Spleen (tissue), 11 donors: ENCODE data around the gene BLM. TPM values are rescaled to one million over a fixed set of nuclear protein-coding genes. Genes with fewer than 3 reads are reported as not detected.

Experiments
- DNase-seq: peaks from one replicate; pipeline ENCODE4 v3.0.0-alpha.2; 2020
- H3K27ac ChIP-seq, 8 donors: fragments of 200-600 bp; sonication (generic) in 7 of 8; 1 replicate in 4 of 8; 2 replicates in 4 of 8; pipeline versions ENCODE4 v1.5.0 to v1.8.0; 2016 to 2021; ENCODE audit warnings: inconsistent platforms in 4 of 8, mild to moderate bottlenecking in 4 of 8, moderate library complexity in 1 of 8
- H3K27me3 ChIP-seq, 7 donors: fragments of 200-600 bp; sonication (generic) in 6 of 7; replicated peaks in 1 of 7; 1 replicate in 4 of 7; 2 replicates in 3 of 7; pipeline versions ENCODE4 v1.5.0 to v1.8.0; 2016 to 2021; ENCODE audit warnings: inconsistent platforms in 3 of 7, mild to moderate bottlenecking in 1 of 7
- H3K36me3 ChIP-seq, 6 donors: fragments of 200-600 bp; sonication (generic) in 5 of 6; 1 replicate in 4 of 6; 2 replicates in 2 of 6; pipeline versions ENCODE4 v1.5.0 to v1.8.0; 2016 to 2021; ENCODE audit warnings: inconsistent platforms in 2 of 6
- H3K4me1 ChIP-seq, 6 donors: fragments of 200-600 bp; sonication (generic) in 5 of 6; 1 replicate in 3 of 6; 2 replicates in 3 of 6; pipeline versions ENCODE4 v1.5.0 to v1.8.0; 2016 to 2021; ENCODE audit warnings: inconsistent platforms in 3 of 6
- H3K4me3 ChIP-seq, 8 donors: fragments of 200-600 bp; sonication (generic) in 7 of 8; 1 replicate in 4 of 8; 2 replicates in 4 of 8; pipeline versions ENCODE4 v1.5.0 to v1.8.0; 2016 to 2021; ENCODE audit warnings: inconsistent platforms in 4 of 8, mild to moderate bottlenecking in 4 of 8, moderate library complexity in 2 of 8
- H3K9me3 ChIP-seq, 8 donors: fragments of 200-600 bp; sonication (generic) in 7 of 8; 1 replicate in 4 of 8; 2 replicates in 4 of 8; pipeline versions ENCODE4 v1.5.0 to v1.8.0; 2016 to 2021; ENCODE audit warnings: inconsistent platforms in 4 of 8
- CTCF ChIP-seq, 11 experiments: fragments of 200-600 bp in 7 of 11; fragments of 450-650 bp in 4 of 11; sonication (generic) in 4 of 11; IDR thresholded peaks in 8 of 11; conservative IDR thresholded peaks in 3 of 11; 1 replicate in 7 of 11; 2 replicates in 4 of 11; pipeline versions ENCODE4 v1.4.0 to v1.8.0; 2016 to 2021; ENCODE audit warnings: antibody characterized with exemption in 11 of 11, inconsistent platforms in 4 of 11, mild to moderate bottlenecking in 1 of 11
- POLR2A ChIP-seq, 3 donors: fragments of 450-650 bp; IDR thresholded peaks; one replicate each; pipeline ENCODE4 v1.5.1; 2017; ENCODE audit warnings: antibody characterized with exemption in 3 of 3, mild to moderate bottlenecking in 1 of 3
- POLR2AphosphoS5 ChIP-seq, 3 donors: sonication (generic); formaldehyde crosslinking; IDR thresholded peaks; one replicate each; pipeline ENCODE4 v1.5.1; 2017; ENCODE audit warnings: antibody characterized with exemption in 3 of 3
- WGBS, 5 donors: extraction: QIAGEN DNeasy Blood & Tissue Kit in 3 of 5; methylation state at CpG; one replicate each; pipeline versions ENCODE4 v1.1.5 to v1.1.7; 2013 to 2018; 5-methylcytosine and 5-hydroxymethylcytosine counted together
- intact Hi-C: fragments of 100-400 bp; cut with DNase I; formaldehyde crosslinking; loops from one replicate; pipeline ENCODE4 v1.15.0; 2023; ENCODE audit warnings: low total_unique reads
- polyA plus RNA-seq, 3 donors: library from polyadenylated mRNA; stranded (reverse); fragments of 200-250 nt; gene quantifications; one replicate each; pipeline ENCODE4 v1.2.1, GENCODE V29; 2013
- small RNA-seq, 4 donors: library from RNA; depleted of rRNA; stranded (forward); fragments of <200 nt; gene quantifications; one replicate each; pipeline ENCODE3, GENCODE V24; 2016
- total RNA-seq, 7 donors: library from RNA; depleted of rRNA in 3 of 7; stranded (reverse); fragments of >200 nt in 3 of 7; fragmentation: NEBNext Ultra II Directional in 4 of 7; extraction: Animal tissue kit (Norgen Biotek cat#: 25700) in 4 of 7; gene quantifications; one replicate each; pipeline versions ENCODE4 v1.1.0 to v1.2.1, GENCODE V29; 2016 to 2021
- donor health status: healthy with polysubstance abuse.
- donor health status: DM: no; HTN: no; CAD: no; lungs with moderate emphysema.
- donor health status: DM: no; HTN: no; CAD: no.
- donor health status: Bipolar disorder and iron deficiency.
- donor health status: healthy.
- donor health status: DM: no; HTN: no; CAD: no.
- donor health status: DM: yes; HTN: yes; CAD: no.

The BLM gene
- total and polyA plus RNA-seq, 10 donors = 5.8 to 12.0 (median 7.3) TPM

- peak overlapping the region in 6 of 8 donors; percentile 42 to 86 (median 75) for H3K27ac ChIP-seq
- 87 to 94% (median 90%) methylated on average over 4 of the region's 4 CpGs for WGBS, 5 donors
Measured at GRCh38 chr15:90863987-90864386, 146.8 kb downstream of the BLM start.

DNA sequence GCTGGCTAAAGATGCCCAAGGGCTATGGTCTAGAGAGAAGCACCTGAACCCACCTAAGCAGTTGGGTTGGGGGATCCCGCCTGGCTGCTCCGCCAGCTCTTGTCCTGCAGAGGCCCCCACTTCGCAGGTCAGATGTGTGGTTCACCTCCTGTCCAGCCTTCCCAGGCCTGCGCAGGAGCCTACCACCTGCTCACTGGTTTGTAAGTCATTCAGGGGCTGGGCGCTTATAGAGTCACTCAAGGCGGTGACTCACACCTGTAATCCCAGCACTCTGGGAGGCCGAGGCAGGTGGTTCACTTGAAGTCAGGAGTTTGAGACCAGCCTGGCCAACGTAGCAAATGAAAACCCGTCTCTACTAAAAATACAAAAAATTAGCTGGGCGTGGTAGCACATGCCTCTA is 147.4 kb downstream of the BLM start:
- Histone ChIP-seq H3K4me3 (no peak overlapping the region), H3K36me3 (no peaks in the 10 kb centered on the region), H3K9me3 (no peaks in the 10 kb centered on the region), H3K27ac (peak overlapping the region in 2 of 8 donors; percentile 82 to 86), H3K27me3 (no peaks in the 10 kb centered on the region), H3K4me1 (peaks cover 2 to 65% (median 27%) of the 10 kb centered on the region in 6 donors)
- no peak for TF ChIP-seq POLR2A (IDR thresholded peaks at IDR 0.05)
- TF ChIP-seq CTCF (IDR thresholded peaks at IDR 0.05 in 8 of 11, conservative IDR thresholded peaks at IDR 0.05 in 3 of 11) = no peak
- TF ChIP-seq POLR2AphosphoS5 (IDR thresholded peaks at IDR 0.05) = no peak
- intact Hi-C loops = no loop called here
- 92 to 99% (median 96%) methylated on average over 10 of the region's 10 CpGs for WGBS, 5 donors
- DNase-seq = no peak

More at GRCh38 chr15:90863987-90864386, 146.8 kb downstream of the BLM start:
- Histone ChIP-seq H3K4me1 (peaks cover 0 to 65% (median 22%) of the 10 kb centered on the region in 6 donors), H3K36me3 (no peaks in the 10 kb centered on the region), H3K4me3 (no peak overlapping the region), H3K9me3 (no peaks in the 10 kb centered on the region), H3K27me3 (no peaks in the 10 kb centered on the region)
- intact Hi-C loops = no loop called here
- no peak for DNase-seq
- TF ChIP-seq POLR2AphosphoS5 (IDR thresholded peaks at IDR 0.05) (no peak), CTCF (IDR thresholded peaks at IDR 0.05 in 8 of 11, conservative IDR thresholded peaks at IDR 0.05 in 3 of 11) (no peak), POLR2A (IDR thresholded peaks at IDR 0.05) (no peak)

DNA sequence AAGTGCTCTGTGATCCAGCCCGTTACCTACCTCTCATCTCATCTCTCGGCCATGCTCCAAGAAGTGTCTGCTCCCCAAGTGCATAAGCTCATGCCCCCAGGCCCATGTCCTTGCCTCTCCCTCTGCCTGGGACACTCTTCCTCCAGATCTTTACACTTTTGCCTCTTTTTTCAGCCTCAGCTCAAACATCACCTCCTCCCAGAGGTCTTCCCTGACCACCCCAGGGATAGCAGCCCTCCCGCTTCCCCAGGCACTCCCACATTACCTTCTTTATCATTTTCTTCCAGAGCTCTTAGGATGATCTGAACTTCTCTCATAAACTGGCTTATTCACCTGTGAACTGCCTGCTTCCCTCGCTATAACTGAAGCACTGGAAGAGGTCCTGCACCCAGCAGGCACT is 148.6 kb downstream of the BLM start:
- Histone ChIP-seq H3K36me3 (no peaks in the 10 kb centered on the region), H3K4me1 (peaks cover 14 to 65% (median 33%) of the 10 kb centered on the region in 6 donors), H3K27me3 (no peaks in the 10 kb centered on the region), H3K27ac (no peak overlapping the region), H3K4me3 (no peak overlapping the region), H3K9me3 (no peaks in the 10 kb centered on the region)
- intact Hi-C loops = no loop called here
- no peak for DNase-seq
- 91 to 97% (median 95%) methylated on average over 4 of the region's 4 CpGs for WGBS, 5 donors
- TF ChIP-seq POLR2AphosphoS5 (IDR thresholded peaks at IDR 0.05) (no peak), POLR2A (IDR thresholded peaks at IDR 0.05) (no peak), CTCF (IDR thresholded peaks at IDR 0.05 in 8 of 11, conservative IDR thresholded peaks at IDR 0.05 in 3 of 11) (no peak)

Small RNA genes within 50 kb of the gene (small RNA-seq; reads per million reads assigned to genes)
- 0 reads per million in 4 donors for gene RF00093
- gene RN7SL363P = 0 reads per million in 4 donors

Other genes starting within 250 kb of the BLM start
- gene CRTC3, start 187.4 kb upstream of the BLM start, total RNA-seq = 10 to 100 TPM; 34.8 to 51.2 (median 46.2) TPM
- gene CRTC3, start 187.4 kb upstream of the BLM start, polyA plus RNA-seq = 10 to 100 TPM in 1 of 3 donors, 1 to 10 TPM in 2; 7.7 to 11.6 (median 8.5) TPM
- gene FURIN, start 151.2 kb downstream of the BLM start, total RNA-seq = 100 to 1,000 TPM in 2 of 7 donors, 10 to 100 TPM in 5; 62.0 to 139 (median 86.8) TPM
- gene FURIN, start 151.2 kb downstream of the BLM start, polyA plus RNA-seq = 10 to 100 TPM in 2 of 3 donors, 1 to 10 TPM in 1; 10.0 to 33.3 (median 10.9) TPM
- 100 to 1,000 TPM; 150 to 369 (median 272) TPM for gene FES, start 167.2 kb downstream of the BLM start, total RNA-seq
- 100 to 1,000 TPM in 1 of 3 donors, 10 to 100 TPM in 2; 39.5 to 176 (median 89.2) TPM for gene FES, start 167.2 kb downstream of the BLM start, polyA plus RNA-seq
- gene MAN2A2, start 186.0 kb downstream of the BLM start, total RNA-seq = 100 to 1,000 TPM; 105 to 167 (median 120) TPM
- gene MAN2A2, start 186.0 kb downstream of the BLM start, polyA plus RNA-seq = 10 to 100 TPM; 13.7 to 46.1 (median 24.0) TPM
- 10 to 100 TPM; 12.8 to 25.9 (median 18.0) TPM for gene HDDC3, start 215.2 kb downstream of the BLM start, total RNA-seq
- gene HDDC3, start 215.2 kb downstream of the BLM start, polyA plus RNA-seq = 10 to 100 TPM; 23.9 to 34.5 (median 31.0) TPM
- gene UNC45A, start 217.9 kb downstream of the BLM start, total RNA-seq = 10 to 100 TPM; 32.8 to 59.5 (median 42.6) TPM
- gene UNC45A, start 217.9 kb downstream of the BLM start, polyA plus RNA-seq = 10 to 100 TPM; 32.2 to 43.6 (median 32.8) TPM
- gene RCCD1, start 237.5 kb downstream of the BLM start, total RNA-seq = 10 to 100 TPM in 2 of 7 donors, 1 to 10 TPM in 5; 6.9 to 11.4 (median 8.7) TPM
- gene RCCD1, start 237.5 kb downstream of the BLM start, polyA plus RNA-seq = 1 to 10 TPM; 3.6 to 9.0 (median 6.3) TPM